Transverse colon (tissue), 3 donors: Measurements from ENCODE around the gene RNF121.

Source experiments
- EP300 ChIP-seq: sonication (generic); formaldehyde crosslinking; IDR thresholded peaks from one replicate; pipeline ENCODE4 v1.6.1; 2017; ENCODE audit warnings: antibody characterized with exemption, low read depth
- POLR2A ChIP-seq: fragments of 450-650 bp; IDR thresholded peaks from one replicate; pipeline ENCODE4 v1.6.1; 2016; ENCODE audit warnings: antibody characterized with exemption, mild to moderate bottlenecking, moderate library complexity
- TF ChIP-seq, protein P1 (sequence below), 5 experiments: fragments of 200-600 bp in 3 of 5; fragments of 450-650 bp in 2 of 5; sonication (generic) in 3 of 5; IDR thresholded peaks; 1 replicate in 2 of 5; 2 replicates in 3 of 5; pipeline ENCODE4 v1.5.1; 2016 to 2017; ENCODE audit warnings: antibody characterized with exemption in 5 of 5, inconsistent platforms in 3 of 5, mild to moderate bottlenecking in 2 of 5, moderate library complexity in 1 of 5

- no peak for TF ChIP-seq POLR2A
- TF ChIP-seq, protein P1, sequence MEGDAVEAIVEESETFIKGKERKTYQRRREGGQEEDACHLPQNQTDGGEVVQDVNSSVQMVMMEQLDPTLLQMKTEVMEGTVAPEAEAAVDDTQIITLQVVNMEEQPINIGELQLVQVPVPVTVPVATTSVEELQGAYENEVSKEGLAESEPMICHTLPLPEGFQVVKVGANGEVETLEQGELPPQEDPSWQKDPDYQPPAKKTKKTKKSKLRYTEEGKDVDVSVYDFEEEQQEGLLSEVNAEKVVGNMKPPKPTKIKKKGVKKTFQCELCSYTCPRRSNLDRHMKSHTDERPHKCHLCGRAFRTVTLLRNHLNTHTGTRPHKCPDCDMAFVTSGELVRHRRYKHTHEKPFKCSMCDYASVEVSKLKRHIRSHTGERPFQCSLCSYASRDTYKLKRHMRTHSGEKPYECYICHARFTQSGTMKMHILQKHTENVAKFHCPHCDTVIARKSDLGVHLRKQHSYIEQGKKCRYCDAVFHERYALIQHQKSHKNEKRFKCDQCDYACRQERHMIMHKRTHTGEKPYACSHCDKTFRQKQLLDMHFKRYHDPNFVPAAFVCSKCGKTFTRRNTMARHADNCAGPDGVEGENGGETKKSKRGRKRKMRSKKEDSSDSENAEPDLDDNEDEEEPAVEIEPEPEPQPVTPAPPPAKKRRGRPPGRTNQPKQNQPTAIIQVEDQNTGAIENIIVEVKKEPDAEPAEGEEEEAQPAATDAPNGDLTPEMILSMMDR (IDR thresholded peaks at IDR 0.05): no peak
- TF ChIP-seq EP300: no peak
These were observed 77.7 kb downstream of the RNF121 start for GRCh38 chr11:72006309-72007088.
